ENCODE measurements around the gene MYMX.
"Not testable (repeated sequence)": the region's sequence is repeated elsewhere in the genome, so short reads cannot be mapped to it uniquely, and the experiment has no call there.

DNA sequence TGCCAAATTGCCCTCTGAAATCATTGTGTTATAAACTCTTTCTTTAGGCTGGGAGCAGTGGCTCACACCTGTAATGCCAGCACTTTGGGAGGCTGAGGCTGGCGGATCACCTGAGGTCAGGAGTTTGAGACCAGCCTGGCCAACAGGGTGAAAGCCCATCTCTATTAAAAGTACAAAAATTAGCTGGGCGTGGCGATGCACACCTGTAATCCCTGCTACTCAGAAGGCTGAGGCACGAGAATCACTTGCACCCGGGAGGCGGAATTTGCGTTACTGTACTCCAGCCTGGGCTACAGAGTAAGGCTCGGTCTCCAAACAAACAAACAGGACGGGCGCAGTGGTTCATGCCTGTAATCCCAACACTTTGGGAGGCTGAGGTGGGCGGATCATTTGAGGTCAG is 20.4 kb upstream of the MYMX start:
- TF ChIP-seq, protein P1, sequence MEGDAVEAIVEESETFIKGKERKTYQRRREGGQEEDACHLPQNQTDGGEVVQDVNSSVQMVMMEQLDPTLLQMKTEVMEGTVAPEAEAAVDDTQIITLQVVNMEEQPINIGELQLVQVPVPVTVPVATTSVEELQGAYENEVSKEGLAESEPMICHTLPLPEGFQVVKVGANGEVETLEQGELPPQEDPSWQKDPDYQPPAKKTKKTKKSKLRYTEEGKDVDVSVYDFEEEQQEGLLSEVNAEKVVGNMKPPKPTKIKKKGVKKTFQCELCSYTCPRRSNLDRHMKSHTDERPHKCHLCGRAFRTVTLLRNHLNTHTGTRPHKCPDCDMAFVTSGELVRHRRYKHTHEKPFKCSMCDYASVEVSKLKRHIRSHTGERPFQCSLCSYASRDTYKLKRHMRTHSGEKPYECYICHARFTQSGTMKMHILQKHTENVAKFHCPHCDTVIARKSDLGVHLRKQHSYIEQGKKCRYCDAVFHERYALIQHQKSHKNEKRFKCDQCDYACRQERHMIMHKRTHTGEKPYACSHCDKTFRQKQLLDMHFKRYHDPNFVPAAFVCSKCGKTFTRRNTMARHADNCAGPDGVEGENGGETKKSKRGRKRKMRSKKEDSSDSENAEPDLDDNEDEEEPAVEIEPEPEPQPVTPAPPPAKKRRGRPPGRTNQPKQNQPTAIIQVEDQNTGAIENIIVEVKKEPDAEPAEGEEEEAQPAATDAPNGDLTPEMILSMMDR (IDR thresholded peaks at IDR 0.05; ENCODE audit: poor library complexity, severe bottlenecking) = not testable (repeated sequence)
- TF ChIP-seq, protein P2, sequence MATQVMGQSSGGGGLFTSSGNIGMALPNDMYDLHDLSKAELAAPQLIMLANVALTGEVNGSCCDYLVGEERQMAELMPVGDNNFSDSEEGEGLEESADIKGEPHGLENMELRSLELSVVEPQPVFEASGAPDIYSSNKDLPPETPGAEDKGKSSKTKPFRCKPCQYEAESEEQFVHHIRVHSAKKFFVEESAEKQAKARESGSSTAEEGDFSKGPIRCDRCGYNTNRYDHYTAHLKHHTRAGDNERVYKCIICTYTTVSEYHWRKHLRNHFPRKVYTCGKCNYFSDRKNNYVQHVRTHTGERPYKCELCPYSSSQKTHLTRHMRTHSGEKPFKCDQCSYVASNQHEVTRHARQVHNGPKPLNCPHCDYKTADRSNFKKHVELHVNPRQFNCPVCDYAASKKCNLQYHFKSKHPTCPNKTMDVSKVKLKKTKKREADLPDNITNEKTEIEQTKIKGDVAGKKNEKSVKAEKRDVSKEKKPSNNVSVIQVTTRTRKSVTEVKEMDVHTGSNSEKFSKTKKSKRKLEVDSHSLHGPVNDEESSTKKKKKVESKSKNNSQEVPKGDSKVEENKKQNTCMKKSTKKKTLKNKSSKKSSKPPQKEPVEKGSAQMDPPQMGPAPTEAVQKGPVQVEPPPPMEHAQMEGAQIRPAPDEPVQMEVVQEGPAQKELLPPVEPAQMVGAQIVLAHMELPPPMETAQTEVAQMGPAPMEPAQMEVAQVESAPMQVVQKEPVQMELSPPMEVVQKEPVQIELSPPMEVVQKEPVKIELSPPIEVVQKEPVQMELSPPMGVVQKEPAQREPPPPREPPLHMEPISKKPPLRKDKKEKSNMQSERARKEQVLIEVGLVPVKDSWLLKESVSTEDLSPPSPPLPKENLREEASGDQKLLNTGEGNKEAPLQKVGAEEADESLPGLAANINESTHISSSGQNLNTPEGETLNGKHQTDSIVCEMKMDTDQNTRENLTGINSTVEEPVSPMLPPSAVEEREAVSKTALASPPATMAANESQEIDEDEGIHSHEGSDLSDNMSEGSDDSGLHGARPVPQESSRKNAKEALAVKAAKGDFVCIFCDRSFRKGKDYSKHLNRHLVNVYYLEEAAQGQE (IDR thresholded peaks at IDR 0.05; ENCODE audit: borderline replicate concordance) = not testable (repeated sequence)
- not testable (repeated sequence) for TF ChIP-seq RAD21 (conservative IDR thresholded peaks at IDR 0.05)

Data from neural cell (in vitro differentiated cells).